NCI-H128 (cell line): ENCODE results near the gene RAB37.

Source experiments
- DNase-seq: peaks from one replicate; lab custom pipeline; 2025; ENCODE audit not compliant: unreplicated experiment; lab: John Stamatoyannopoulos, UW

RAB37 gene

DNA sequence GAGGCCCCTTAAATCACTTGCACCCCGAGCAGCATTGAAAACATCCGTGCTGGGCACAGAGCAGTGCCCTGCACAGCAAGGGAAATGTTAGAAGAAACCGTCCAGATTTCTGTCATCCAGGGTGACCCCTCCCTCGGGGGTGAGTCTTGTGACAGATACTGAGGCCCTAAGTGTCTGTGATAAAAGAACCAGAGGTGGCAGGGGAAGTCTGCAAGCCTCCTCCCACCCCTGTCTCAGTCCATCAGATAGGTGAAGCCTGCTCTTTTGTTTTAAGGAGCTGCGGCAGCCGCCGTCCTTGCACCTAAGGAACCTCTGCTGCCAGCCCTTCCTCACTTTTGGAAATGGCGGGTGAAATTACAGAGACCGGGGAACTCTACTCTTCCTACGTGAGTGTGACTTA, 39.9 kb downstream of the RAB37 start:
- no peak for DNase-seq

- DNase-seq, result no peak
These were observed 41.0 kb downstream of the RAB37 start for GRCh38 chr17:74777901-74778515.

DNA sequence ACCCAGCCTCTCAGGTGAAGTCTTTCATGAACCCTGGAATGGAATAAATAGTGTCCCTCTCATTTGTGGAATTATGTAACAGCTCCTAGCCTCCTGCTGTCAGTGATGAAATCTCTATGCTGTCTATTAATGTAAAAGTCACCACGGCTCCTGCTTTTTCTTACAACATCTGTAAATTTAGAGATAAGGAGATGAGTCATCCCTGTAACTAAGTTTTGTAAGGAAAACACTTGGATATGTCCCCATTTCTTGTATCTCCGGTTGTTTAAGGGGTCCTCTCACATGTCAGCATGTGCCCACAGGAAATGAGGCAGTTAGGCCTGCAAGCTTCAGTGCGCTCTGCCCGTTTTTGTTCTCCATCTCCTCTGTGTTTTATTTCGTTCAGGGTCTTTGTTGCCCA, 41.9 kb downstream of the RAB37 start:
- DNase-seq, result no peak

- no peak for DNase-seq
These were observed 42.4 kb downstream of the RAB37 start for GRCh38 chr17:74779501-74779900.

- DNase-seq, result no peak
These were observed 42.9 kb downstream of the RAB37 start for GRCh38 chr17:74779948-74780400.

DNA sequence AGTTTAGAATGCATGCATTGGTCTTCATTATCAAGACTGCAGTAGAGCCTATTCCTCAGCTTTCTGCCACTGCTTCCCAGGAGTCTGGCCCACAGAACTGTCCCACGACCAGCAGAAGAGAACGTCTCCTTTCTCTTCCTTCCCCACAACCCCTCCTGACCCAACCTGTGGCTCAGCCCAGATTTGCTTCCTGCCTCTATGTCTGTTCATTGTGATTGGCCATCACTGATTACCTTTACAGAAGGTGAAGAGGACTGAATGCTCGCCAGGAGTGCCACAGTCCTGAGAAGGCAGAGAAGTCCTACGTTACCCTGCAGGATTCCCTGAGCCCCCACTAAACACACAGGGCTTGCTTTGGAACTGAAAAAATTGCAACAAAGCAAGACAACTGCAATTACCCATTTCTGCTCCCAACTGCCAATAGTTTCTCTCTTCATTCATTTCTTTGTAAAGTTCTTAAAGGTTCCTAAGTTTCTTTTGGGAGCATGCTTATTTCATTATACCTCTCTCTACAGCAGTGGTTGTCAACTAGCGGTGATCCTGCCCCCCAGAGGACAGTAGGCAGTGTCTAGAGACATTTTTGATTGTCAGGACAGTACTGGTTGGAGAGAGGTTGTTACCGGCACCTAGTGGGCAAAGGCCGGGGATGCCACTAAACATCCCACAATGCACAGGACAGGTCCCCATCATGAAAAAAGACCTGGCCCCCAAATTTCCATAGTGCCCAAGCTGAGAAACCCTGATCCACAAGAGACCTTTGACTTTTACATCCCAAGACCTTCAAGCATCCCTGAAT, 43.6 kb downstream of the RAB37 start:
- no peak for DNase-seq

DNA sequence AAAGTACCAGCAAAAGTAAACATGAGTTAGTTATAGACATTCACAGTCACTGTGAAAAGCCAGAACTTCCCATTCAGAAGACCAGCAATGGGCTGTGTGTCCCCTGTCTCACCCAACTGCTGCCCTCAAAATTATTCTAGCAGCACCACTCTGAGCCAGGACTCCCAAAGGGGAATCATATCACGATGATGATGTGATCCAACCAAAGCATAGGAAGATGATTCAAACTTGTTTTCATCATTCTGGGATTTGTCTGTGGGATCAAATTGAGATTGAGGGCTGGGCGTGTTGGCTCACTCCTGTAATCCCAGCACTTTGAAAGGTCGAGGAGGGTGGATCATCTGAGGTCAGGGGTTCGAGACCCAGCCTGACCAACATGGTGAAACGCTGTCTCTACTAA, 45.5 kb downstream of the RAB37 start:
- no peak for DNase-seq

DNA sequence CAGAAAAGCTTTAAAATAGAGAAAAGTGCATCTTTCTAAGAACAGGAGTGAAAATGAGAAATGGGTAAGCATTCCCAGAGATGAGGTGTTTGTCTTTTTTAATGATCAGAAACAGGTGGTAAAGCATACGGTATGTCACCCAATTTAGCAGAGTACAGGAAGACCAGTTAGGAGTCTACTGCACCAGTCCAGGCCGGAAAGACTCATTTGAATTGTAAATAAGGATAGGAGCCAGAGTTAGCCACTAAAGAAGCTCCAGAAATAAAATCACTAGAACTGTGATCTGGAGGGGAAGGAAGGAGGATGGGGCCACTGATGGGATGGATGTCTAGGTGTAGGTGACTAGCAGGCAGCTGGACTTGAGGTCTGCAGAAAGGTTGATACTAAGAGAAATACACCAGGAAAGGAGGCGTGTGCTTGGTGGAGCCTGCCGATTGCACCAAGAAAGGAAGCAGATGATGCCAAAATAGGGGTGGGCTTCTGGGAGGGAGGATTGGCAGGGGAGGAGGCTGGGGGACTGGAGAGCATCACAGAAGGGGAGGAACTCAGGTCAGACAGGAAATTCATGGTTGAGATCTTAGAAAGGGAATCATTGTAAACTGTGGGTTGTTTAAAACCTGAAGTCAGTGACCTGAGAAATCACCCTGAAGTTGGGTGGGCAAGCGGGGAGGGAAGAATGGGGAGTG, 47.2 kb downstream of the RAB37 start:
- no peak for DNase-seq

DNA sequence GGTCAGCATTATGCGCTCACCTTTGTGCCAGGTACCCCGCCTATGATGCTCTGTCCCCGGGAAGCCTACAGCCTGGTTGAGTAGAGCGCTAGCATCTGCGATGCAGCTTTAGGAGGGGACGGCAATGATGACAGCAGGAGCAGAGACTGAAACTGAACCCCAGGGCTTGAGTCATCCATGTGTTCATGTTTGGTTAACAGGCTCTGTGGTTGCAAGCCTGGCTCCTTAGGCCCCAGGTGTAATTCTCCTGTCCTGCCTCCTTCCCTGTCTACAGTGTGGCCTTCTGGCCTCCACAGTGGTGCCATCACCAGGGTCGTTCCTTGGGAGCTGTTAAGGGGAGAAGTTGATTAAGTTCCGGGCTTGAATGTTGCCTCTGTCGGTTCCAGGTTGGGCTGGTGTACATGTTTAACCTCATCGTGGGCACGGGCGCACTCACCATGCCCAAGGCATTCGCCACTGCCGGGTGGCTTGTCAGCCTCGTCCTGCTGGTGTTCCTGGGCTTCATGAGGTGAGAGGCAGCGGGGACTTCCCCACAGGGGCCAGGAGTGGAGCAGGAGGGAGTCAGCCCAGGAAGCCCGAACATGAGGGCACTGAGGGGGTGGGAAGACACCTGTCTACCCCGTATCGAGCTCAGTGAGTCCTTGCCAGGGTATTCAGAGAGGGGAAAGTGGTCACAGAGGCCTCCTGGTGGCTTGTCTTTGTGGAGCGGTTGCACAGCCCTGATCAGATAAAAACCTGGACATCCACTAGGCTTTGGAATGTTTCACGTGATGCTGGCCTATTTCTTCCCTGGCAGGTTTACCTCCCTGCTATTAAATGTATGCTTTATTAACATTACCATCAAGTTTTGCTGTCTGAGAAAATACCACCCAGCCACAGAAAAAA, 48.3 kb downstream of the RAB37 start:
- DNase-seq, result no peak

DNA sequence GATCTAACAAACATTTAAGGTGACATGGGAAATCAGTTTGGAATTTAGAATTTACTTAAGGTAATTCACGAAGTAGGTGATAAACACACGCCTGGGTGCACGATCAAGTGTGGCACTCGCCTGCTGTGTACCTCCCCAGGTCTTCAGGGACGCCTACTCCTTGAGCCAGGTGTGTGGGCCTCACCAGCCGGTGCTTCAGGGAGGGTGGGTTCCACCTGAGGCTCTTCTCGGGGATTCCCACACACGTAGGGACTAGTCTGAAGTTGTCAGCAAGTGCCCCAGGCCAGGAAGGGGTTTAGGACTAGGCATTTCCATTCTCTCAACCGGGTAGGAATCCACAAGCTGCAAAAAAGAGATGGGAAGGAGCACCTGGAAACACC, 48.9 kb downstream of the RAB37 start:
- DNase-seq, result no peak

DNA sequence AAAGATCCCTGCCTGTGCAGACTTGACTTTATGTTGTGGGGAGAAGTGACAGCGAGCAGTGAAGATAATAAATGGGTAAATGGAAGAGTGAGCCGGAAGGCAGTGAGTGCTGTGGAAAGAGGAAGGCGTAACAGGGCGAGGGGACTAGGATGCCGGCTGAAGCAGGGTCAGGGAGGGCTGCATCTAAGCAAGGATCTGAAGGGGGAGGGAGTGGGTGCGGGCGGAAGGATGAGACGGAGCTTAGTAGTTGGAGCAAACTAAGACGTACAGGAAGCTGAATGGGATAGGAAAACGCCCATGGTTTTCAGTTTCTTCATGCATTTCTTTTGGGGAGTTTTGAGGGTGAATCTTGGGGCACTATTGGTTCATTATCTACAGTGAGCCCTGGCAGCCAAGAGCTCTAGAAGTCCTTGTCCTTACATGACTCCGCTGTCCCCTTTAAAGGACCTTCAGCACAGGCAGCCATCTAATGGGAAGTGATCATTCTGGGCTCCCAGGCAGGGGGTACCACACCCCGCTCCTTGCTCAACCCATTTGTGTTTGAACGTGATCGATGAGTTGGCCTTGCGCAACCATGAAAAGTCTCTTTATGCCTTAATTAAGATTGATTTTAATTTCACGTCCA, 49.5 kb downstream of the RAB37 start:
- DNase-seq, result no peak

- no peak for DNase-seq
These were observed 53.4 kb downstream of the RAB37 start for GRCh38 chr17:74790161-74791058.

GRCh38 chr17:74792586-74793105, 55.6 kb downstream of the RAB37 start:
- DNase-seq, result no peak

DNA sequence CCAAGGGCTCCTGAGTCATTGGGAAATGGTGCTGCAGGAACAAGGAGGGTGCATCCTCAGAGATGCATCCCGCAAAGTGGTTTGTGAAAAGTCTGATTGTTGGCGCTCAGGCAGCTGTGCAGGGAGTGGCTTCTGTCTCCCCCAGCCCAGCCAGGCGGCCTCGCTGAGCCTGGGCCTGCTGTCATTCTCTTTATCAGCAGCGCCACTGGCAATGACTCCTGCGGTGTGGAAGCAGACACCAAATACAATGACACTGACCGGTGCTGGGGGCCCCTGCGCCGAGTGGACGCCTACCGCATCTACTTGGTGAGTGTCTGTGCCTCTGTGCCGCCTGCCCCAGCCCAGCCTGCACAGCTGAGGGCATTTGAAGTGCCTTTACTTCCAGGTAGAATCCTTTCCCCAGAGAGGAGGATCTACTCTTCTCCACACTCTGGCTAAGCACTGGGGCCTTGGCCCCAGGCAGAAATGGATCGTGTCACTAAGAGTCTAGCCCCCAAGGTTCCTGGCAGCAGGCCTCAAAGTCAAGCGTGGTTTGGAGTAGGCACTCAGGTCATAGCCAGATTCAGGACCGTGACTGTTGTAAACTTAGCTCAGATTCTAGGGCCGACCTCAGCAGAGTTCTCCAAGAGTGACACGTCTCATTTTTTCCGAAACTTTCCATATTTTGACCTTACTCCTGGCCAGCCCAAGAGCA, 58.4 kb downstream of the RAB37 start:
- no peak for DNase-seq

DNA sequence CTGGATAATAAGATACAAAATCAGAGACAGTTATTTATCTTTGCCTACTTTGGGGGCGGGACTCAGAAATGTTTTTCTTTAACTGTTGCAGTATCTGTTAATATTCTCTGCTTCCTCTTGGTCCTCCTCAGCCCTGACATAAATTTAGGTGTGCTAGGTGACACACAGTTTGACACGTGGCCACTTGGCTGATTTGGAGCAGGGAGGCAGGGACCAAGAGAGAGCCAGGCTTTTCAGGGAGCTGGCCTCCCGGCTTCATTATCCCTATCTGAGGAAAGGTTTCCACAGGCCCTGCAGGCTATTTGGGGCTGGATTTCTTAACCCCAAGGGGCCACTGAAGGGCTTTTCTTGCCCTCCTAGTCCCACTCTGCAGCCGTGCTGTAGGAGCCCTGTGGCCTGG, 59.2 kb downstream of the RAB37 start:
- DNase-seq, result no peak

- no peak for DNase-seq
These were observed 59.8 kb downstream of the RAB37 start for GRCh38 chr17:74796866-74797265.
